Measurements from ENCODE around the gene ATG7. TPM values are rescaled to one million over a fixed set of nuclear protein-coding genes. Genes with fewer than 3 reads are reported as not detected.

Gene ATG7
- total RNA-seq, 1 donor from 2014 or later, result 42.5 TPM

DNA sequence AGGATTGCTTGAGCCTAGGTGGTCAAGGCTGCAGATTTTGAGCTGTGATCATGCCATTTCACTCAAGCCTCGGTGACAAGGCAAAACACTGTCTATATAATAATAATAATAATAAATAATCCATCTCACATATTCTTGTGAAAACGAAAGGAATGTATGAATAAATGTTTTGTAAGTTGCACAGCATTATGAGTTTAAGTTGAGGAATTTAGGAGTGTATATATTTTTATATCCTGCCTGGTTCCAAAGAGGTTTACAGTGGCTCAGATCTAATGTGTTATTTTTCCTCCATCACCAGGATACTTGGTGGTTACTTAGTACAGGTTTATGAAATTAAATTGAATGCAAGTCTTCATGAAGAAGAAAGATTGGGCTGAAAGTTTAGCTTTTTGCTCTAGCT, 77.2 kb downstream of the ATG7 start:
- TF ChIP-seq, protein P1, sequence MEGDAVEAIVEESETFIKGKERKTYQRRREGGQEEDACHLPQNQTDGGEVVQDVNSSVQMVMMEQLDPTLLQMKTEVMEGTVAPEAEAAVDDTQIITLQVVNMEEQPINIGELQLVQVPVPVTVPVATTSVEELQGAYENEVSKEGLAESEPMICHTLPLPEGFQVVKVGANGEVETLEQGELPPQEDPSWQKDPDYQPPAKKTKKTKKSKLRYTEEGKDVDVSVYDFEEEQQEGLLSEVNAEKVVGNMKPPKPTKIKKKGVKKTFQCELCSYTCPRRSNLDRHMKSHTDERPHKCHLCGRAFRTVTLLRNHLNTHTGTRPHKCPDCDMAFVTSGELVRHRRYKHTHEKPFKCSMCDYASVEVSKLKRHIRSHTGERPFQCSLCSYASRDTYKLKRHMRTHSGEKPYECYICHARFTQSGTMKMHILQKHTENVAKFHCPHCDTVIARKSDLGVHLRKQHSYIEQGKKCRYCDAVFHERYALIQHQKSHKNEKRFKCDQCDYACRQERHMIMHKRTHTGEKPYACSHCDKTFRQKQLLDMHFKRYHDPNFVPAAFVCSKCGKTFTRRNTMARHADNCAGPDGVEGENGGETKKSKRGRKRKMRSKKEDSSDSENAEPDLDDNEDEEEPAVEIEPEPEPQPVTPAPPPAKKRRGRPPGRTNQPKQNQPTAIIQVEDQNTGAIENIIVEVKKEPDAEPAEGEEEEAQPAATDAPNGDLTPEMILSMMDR (IDR thresholded peaks at IDR 0.05), result no peak
- H3K4me3 Mint-ChIP-seq (ENCODE audit: unreplicated experiment), result no peak overlapping the region
- no peaks in the 10 kb centered on the region for H3K9me3 Mint-ChIP-seq (ENCODE audit: unreplicated experiment)
- H3K27me3 Mint-ChIP-seq (ENCODE audit: unreplicated experiment), result no peaks in the 10 kb centered on the region
- H3K4me1 Mint-ChIP-seq (ENCODE audit: unreplicated experiment), result peaks cover 14% of the 10 kb centered on the region
- peaks cover 54% of the 10 kb centered on the region for H3K36me3 Mint-ChIP-seq (ENCODE audit: unreplicated experiment)
- no peak for DNase-seq (ENCODE audit: extremely low spot score, unreplicated experiment)
- peak overlapping the region; percentile 35 for H3K27ac Mint-ChIP-seq (ENCODE audit: unreplicated experiment)

DNA sequence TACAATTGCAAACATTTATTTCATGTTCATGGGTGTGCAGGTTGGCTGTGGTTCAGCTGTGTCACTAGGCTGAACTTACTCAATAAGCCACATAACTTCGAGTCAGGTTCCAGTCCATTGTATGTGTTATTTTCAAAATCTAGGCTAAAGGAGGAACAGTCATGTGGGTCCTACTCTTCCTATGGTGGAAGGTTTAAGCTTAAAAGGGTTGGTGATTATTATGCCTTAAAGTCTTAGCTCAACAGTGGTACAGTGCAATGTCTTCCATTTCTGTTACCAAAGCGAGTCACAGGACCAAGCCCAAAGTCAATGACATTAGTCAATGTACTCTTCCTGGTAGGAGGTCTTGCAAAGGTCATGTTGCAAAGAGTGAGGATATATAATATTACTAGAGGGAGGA, 78.2 kb downstream of the ATG7 start:
- Mint-ChIP-seq H3K9me3 (ENCODE audit: unreplicated experiment) (no peaks in the 10 kb centered on the region), H3K36me3 (ENCODE audit: unreplicated experiment) (peaks cover 54% of the 10 kb centered on the region), H3K4me1 (ENCODE audit: unreplicated experiment) (peaks cover 14% of the 10 kb centered on the region), H3K27ac (ENCODE audit: unreplicated experiment) (no peak overlapping the region), H3K4me3 (ENCODE audit: unreplicated experiment) (no peak overlapping the region), H3K27me3 (ENCODE audit: unreplicated experiment) (no peaks in the 10 kb centered on the region)
- DNase-seq (ENCODE audit: extremely low spot score, unreplicated experiment), result no peak
- TF ChIP-seq, protein P1 (IDR thresholded peaks at IDR 0.05), result no peak

DNA sequence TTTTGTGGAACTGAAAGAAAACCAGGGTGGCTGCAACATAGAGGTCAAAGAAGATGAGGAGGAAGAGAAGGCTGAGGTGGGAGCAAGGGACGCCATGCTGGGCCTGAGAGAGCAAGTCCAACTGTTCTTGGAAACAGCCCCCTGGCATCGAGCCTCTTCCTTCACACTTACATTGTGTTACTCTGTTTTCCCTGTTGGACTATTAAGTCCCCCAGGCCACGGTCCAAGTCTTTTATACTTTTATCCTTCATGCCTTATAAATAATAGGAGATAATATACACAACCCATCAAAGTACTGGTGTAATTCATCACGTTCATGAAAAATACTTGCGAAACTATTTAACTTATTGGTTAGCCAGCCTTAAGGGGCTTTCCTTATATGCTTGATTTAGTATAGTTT, 79.3 kb downstream of the ATG7 start:
- DNase-seq (ENCODE audit: extremely low spot score, unreplicated experiment), result no peak
- no peak overlapping the region for H3K27ac Mint-ChIP-seq (ENCODE audit: unreplicated experiment)
- H3K36me3 Mint-ChIP-seq (ENCODE audit: unreplicated experiment), result peaks cover 53% of the 10 kb centered on the region
- peaks cover 14% of the 10 kb centered on the region for H3K4me1 Mint-ChIP-seq (ENCODE audit: unreplicated experiment)
- TF ChIP-seq, protein P1 (IDR thresholded peaks at IDR 0.05), result no peak
- H3K9me3 Mint-ChIP-seq (ENCODE audit: unreplicated experiment), result no peaks in the 10 kb centered on the region
- no peak overlapping the region for H3K4me3 Mint-ChIP-seq (ENCODE audit: unreplicated experiment)
- H3K27me3 Mint-ChIP-seq (ENCODE audit: unreplicated experiment), result no peaks in the 10 kb centered on the region

DNA sequence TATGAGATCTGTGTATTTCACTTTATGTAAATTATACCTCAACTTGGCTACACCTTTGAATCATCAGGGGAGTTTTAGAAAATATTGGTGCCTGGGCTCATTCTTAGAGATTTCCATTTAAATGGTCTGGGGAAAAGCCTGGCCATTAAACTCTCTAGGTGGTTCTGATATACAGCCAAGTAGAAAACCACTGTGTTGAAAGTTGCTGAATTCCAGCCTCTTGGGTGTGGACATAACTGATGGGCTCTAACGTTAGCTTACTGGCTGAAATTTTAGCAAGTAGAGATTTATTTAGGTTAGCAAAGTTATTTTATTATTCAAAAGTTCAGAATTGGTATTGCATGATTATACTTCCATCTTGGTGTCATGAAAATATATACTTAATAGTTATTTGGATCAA, 84.1 kb downstream of the ATG7 start:
- Mint-ChIP-seq H3K9me3 (ENCODE audit: unreplicated experiment) (no peaks in the 10 kb centered on the region), H3K4me1 (ENCODE audit: unreplicated experiment) (peaks cover 3% of the 10 kb centered on the region), H3K36me3 (ENCODE audit: unreplicated experiment) (peaks cover 29% of the 10 kb centered on the region), H3K27me3 (ENCODE audit: unreplicated experiment) (no peaks in the 10 kb centered on the region), H3K4me3 (ENCODE audit: unreplicated experiment) (no peak overlapping the region), H3K27ac (ENCODE audit: unreplicated experiment) (no peak overlapping the region)
- no peak for DNase-seq (ENCODE audit: extremely low spot score, unreplicated experiment)
- TF ChIP-seq, protein P1 (IDR thresholded peaks at IDR 0.05), result no peak

DNA sequence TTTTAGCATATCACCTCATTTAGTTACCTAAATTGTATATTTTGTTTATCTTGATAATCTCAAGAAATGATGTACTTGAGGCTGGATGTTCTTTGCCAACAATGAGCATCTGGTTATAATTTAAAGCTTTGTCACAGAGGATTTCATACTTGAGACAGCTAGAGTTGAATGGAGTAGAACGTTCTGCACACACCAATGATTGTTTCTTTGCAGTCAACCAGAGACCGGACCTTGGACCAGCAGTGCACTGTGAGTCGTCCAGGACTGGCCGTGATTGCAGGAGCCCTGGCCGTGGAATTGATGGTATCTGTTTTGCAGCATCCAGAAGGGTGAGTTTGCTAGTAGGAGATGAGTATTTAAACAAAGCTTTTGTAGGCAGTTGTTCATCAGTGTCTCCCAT, 90.4 kb downstream of the ATG7 start:
- TF ChIP-seq, protein P1 (IDR thresholded peaks at IDR 0.05), result no peak
- Mint-ChIP-seq H3K27me3 (ENCODE audit: unreplicated experiment) (no peaks in the 10 kb centered on the region), H3K27ac (ENCODE audit: unreplicated experiment) (no peak overlapping the region), H3K36me3 (ENCODE audit: unreplicated experiment) (peaks cover 46% of the 10 kb centered on the region), H3K9me3 (ENCODE audit: unreplicated experiment) (no peaks in the 10 kb centered on the region), H3K4me3 (ENCODE audit: unreplicated experiment) (no peak overlapping the region), H3K4me1 (ENCODE audit: unreplicated experiment) (peaks cover 14% of the 10 kb centered on the region)
- no peak for DNase-seq (ENCODE audit: extremely low spot score, unreplicated experiment)

All from osteocyte (in vitro differentiated cells).